ENCODE measurements around the gene MAP4K1.
A peak's percentile ranks its signal among the peaks of the same experiment; 100 is the strongest.
"Not testable (repeated sequence)": the region's sequence is repeated elsewhere in the genome, so short reads cannot be mapped to it uniquely, and the experiment has no call there.

MAP4K1 gene

GRCh38 chr19:38619361-38620174 is 1.8 kb upstream of the MAP4K1 start:
- no peak for DNase-seq

DNA sequence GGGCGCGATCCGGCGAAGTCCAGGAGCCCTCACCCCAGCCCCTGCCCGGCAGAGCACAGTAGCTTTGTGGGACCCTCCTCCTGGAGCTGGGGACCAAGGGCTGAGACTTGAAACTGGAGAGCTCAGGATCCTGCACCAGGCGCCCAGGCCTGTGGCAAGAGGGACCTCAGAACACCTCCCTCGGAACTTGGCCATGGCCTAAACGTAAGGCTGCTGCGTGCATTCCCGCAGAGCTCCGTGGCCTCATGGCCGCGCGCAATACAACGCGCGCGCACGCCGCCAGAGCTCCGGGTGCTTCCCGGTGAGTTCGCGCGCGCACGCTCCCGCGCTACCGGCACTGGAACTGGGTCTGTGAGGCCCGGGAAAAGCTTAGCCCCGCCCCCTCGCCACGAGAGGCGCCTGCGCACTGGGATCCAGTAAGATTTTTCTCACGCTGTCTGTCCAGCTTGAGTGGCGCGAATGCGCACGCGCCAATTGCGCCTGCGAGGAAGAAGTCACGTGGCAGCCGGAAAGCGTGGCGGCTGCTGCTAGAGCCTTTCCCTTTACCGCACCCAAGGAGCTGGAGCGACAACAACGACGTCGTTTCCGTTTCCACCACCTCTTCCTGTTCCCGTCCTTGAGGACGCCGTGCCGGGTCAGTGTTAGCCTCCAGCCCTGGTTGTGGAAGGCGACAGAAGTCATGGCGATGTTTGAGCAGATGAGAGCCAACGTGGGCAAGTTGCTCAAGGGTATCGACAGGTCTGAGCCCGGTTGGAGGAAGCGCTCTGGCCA is 1.0 kb upstream of the MAP4K1 start, which contains the start of gene EIF3K:
TSS of gene EIF3K (plus strand) at position 599 of the 771 bp plus-strand sequence. CDS start at position 680, 81 bp downstream.
- peak; percentile 95 for DNase-seq

- peak; percentile 13 for DNase-seq
Observed at GRCh38 chr19:38617283-38617763, 430 bp downstream of the MAP4K1 start.

- no peak for DNase-seq
Observed at GRCh38 chr19:38616265-38616664, 1.5 kb downstream of the MAP4K1 start.

- DNase-seq, result no peak
Observed at GRCh38 chr19:38615007-38615581, 2.7 kb downstream of the MAP4K1 start.

- no peak for DNase-seq
Observed at GRCh38 chr19:38614289-38614688, 3.5 kb downstream of the MAP4K1 start.

- DNase-seq, result no peak
Observed at GRCh38 chr19:38606131-38606530, 11.6 kb downstream of the MAP4K1 start.

DNA sequence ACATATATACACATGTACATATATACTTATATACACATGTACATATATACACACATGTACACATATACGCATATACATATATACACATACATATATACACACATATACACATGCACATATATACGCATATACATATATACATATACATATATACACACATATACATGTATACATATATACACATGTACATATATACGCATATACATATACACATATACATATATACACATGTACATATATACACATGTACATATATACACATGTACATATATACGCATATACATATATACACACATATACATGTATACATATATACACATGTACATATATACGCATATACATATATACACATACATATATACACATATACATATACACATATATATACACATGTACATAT is 14.9 kb downstream of the MAP4K1 start:
- DNase-seq, result not testable (repeated sequence)

GRCh38 chr19:38599722-38600121 is 18.0 kb downstream of the MAP4K1 start:
- DNase-seq, result no peak

GRCh38 chr19:38597075-38597474 is 20.7 kb downstream of the MAP4K1 start:
- no peak for DNase-seq

- DNase-seq, result no peak
Observed at GRCh38 chr19:38596057-38596981, 21.4 kb downstream of the MAP4K1 start.

- DNase-seq, result no peak
Observed at GRCh38 chr19:38592940-38593339, 24.8 kb downstream of the MAP4K1 start.

DNA sequence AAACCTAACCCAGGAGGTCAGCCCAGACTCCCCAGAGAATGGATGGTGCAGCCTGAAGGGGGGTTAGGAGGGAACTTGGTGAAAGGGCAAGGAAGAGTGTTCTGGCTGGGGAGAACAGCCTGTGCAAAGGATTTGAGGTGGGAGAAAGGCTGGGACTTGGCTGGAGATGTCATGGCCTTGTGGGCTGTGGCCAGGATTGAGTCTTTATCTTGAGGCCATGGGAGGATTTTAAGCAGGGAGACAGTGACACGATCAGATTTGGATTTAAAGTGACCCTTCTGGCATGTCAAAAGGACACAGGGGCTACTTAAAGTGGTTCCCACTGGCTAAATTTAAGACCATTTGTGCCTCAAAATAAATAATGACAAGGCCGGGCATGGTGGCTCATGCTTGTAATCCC is 29.7 kb downstream of the MAP4K1 start:
- DNase-seq, result no peak

- DNase-seq, result no peak
Observed at GRCh38 chr19:38587562-38587961, 30.2 kb downstream of the MAP4K1 start.

DNA sequence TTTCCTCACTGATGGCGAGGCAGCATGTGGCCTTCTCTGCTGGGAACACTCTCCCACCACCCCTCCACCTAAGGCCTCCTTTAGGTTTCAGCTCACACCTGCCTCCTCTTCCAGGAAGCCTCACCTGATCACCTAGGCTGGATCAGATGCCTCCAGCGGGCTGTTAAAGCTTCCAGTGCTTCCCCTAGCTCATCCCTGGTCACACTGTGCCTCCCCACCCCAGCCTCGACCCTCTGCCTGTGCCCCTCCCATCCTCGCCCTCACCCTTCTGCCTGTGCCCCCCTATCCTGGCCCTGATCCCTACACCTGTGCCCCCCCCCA is 33.8 kb downstream of the MAP4K1 start:
- DNase-seq, result no peak

GRCh38 chr19:38583219-38583984 is 34.4 kb downstream of the MAP4K1 start:
- no peak for DNase-seq

GRCh38 chr19:38580080-38580479 is 37.7 kb downstream of the MAP4K1 start:
- DNase-seq, result no peak

DNA sequence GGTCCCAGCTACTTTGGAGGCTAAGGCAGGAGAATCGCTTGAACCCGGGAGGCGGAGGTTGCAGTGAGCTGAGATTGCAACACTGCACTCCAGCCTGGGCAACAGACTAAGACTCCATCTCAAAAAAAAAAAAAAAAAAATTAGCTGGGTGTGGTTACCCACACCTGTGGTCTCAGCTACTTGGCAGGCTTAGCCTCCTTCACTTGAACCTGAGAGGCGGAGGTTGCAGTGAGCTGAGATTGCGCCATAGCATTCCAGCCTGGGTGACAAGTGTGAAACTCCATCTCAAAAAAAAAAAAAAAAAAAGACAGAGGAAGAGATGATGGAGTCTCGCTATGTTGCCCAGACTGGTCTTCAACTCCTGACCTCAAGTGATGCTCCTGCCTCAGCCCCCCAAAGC is 38.4 kb downstream of the MAP4K1 start:
- not testable (repeated sequence) for DNase-seq

DNA sequence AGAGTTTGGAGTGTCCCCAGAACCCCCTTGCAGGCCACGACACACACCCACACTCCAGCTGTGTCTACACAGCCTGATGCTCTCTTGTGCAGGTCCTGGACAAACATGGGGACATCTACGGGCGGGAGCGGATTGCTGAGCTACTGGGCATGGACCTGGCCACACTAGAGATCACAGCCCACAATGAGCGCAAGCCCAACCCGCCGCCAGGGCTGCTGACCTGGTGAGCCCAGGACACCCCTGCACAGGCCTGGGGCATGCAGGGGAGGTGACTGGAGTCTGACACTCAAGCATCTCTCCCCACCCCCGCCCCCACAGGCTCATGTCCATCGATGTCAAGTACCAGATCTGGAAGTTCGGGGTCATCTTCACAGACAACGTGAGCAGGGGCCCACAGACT is 39.9 kb downstream of the MAP4K1 start:
- no peak for DNase-seq

DNA sequence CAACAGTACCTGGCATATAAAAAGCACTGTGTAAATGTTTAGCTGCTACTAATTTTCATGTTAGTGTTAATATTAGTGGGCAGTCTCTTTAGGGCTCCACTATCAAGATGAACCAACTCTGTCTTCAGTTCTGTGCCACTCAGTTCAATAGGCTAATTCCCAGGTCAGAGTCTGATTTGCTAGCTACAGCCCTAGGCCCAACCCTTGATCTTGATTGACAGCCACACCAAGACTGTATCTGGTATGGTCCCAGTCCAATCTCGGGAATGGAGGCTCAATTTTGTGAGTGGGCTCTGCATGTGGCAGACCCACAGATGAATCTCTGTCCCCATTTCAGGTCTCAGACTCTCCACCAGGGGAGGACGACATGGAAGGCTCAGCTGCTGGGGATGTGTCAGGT is 46.1 kb downstream of the MAP4K1 start:
- no peak for DNase-seq

DNA sequence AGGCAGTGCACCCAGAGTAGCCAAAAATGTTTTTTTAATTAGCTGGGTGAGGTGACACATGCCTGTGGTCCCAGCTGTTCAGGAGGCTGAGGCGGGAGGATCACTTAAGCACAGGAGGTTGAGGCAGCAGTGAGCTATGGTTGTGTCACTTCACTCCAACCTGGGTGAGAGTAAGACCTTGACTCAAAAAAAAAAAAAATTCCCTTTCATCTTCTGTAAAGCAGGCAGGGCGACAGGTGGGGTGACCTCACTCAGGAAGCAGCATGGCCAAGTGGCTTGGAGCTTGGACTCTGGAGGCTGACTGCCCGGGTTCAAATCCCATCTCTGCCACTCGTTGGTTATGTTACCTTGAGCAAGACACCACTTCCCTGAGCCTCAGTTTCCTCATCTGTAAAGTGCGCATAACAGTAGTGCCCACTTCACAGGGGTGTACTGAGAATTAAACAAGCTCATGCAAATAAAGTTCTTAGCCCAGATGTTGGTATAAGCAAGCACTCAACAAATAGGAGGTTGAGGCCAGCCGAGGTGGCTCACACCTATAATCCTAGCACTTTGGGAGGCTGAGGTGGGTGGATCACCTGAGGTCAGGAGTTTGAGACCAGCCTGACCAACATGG is 48.3 kb downstream of the MAP4K1 start:
- DNase-seq, result no peak

Data from activated effector memory CD4-positive, alpha-beta T cell treated with Interleukin-2 at 50 U/mL for 16 hours (primary cell).